ENCODE data around the gene TPP1. TPM values are rescaled to one million over a fixed set of nuclear protein-coding genes. Genes with fewer than 3 reads are reported as not detected.

TPP1 gene
- polyA plus RNA-seq, 1 donor (not counting 4 experiments of a cell fraction or from before 2014, with no cell fraction given), result 55.3 TPM

GRCh38 chr11:6622261-6623171, 3.3 kb upstream of the TPP1 start:
- no peak for DNase-seq (ENCODE audit: low read depth, low spot score)
- no peak overlapping the region for H2AFZ ChIP-seq (ENCODE audit: control insufficient read depth, low read length)
- H3K27me3 ChIP-seq (ENCODE audit: control insufficient read depth, extremely low read depth, insufficient read depth, low read length), result peaks cover 4% of the 10 kb centered on the region
- TF ChIP-seq, protein P1, sequence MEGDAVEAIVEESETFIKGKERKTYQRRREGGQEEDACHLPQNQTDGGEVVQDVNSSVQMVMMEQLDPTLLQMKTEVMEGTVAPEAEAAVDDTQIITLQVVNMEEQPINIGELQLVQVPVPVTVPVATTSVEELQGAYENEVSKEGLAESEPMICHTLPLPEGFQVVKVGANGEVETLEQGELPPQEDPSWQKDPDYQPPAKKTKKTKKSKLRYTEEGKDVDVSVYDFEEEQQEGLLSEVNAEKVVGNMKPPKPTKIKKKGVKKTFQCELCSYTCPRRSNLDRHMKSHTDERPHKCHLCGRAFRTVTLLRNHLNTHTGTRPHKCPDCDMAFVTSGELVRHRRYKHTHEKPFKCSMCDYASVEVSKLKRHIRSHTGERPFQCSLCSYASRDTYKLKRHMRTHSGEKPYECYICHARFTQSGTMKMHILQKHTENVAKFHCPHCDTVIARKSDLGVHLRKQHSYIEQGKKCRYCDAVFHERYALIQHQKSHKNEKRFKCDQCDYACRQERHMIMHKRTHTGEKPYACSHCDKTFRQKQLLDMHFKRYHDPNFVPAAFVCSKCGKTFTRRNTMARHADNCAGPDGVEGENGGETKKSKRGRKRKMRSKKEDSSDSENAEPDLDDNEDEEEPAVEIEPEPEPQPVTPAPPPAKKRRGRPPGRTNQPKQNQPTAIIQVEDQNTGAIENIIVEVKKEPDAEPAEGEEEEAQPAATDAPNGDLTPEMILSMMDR (optimal IDR thresholded peaks at IDR 0.05 in 1 of 3, IDR thresholded peaks at IDR 0.05 in 1 of 3, conservative IDR thresholded peaks at IDR 0.05 in 1 of 3; ENCODE audit: extremely low read depth in 1 of 3, insufficient read depth in 2 of 3, low read length in 3 of 3), result no peak
- TF ChIP-seq EZH2 (IDR thresholded peaks at IDR 0.05; ENCODE audit: low read length), result no peak
- no peaks in the 10 kb centered on the region for H3K9me1 ChIP-seq (ENCODE audit: control insufficient read depth, extremely low read depth, insufficient read depth, low read length)
- H3K4me1 ChIP-seq (ENCODE audit: control insufficient read depth, extremely low read depth, insufficient read depth, low read length), result peaks cover 11% of the 10 kb centered on the region
- no peaks in the 10 kb centered on the region for H3K9me3 ChIP-seq (ENCODE audit: control insufficient read depth, low read depth, low read length)
- H3K4me2 ChIP-seq (ENCODE audit: control insufficient read depth, extremely low read depth, insufficient read depth, low read depth, low read length), result no peak overlapping the region
- no peak overlapping the region for H3K27ac ChIP-seq (ENCODE audit: control insufficient read depth, insufficient read depth, low read length)
- dilution Hi-C loops (cut with MboI; ENCODE audit: extremely low pct_ligation_motif_present, low sequenced_read_pairs), result no loop called here
- H3K79me2 ChIP-seq (ENCODE audit: control insufficient read depth, insufficient read depth, low read length), result peaks cover under 1% of the 10 kb centered on the region
- FAIRE-seq, result no peak
- no peaks in the 10 kb centered on the region for H3K36me3 ChIP-seq (ENCODE audit: control insufficient read depth in 2 of 2, extremely low read depth in 1 of 2, insufficient read depth in 2 of 2, low read length in 2 of 2)
- H3K4me3 ChIP-seq (ENCODE audit: control insufficient read depth in 2 of 3, extremely low read depth in 1 of 3, insufficient read depth in 2 of 3, low read depth in 1 of 3, low read length in 3 of 3), result no peak overlapping the region
- no peak overlapping the region for H3K9ac ChIP-seq (ENCODE audit: control insufficient read depth, extremely low read depth, insufficient read depth, low read length)
- no peaks in the 10 kb centered on the region for H4K20me1 ChIP-seq (ENCODE audit: control insufficient read depth, extremely low read depth, insufficient read depth, low read length)

- H2AFZ ChIP-seq (ENCODE audit: control insufficient read depth, low read length), result no peak overlapping the region
- H3K4me1 ChIP-seq (ENCODE audit: control insufficient read depth, extremely low read depth, insufficient read depth, low read length), result peaks cover 12% of the 10 kb centered on the region
- DNase-seq (ENCODE audit: low read depth, low spot score) (no peak), FAIRE-seq (no peak)
- H3K4me3 ChIP-seq (ENCODE audit: control insufficient read depth in 2 of 3, extremely low read depth in 1 of 3, insufficient read depth in 2 of 3, low read depth in 1 of 3, low read length in 3 of 3), result no peak overlapping the region
- no peak overlapping the region for H3K9ac ChIP-seq (ENCODE audit: control insufficient read depth, extremely low read depth, insufficient read depth, low read length)
- no peak overlapping the region for H3K4me2 ChIP-seq (ENCODE audit: control insufficient read depth, extremely low read depth, insufficient read depth, low read depth, low read length)
- no peaks in the 10 kb centered on the region for H4K20me1 ChIP-seq (ENCODE audit: control insufficient read depth, extremely low read depth, insufficient read depth, low read length)
- H3K27me3 ChIP-seq (ENCODE audit: control insufficient read depth, extremely low read depth, insufficient read depth, low read length), result no peaks in the 10 kb centered on the region
- no peak for TF ChIP-seq EZH2 (IDR thresholded peaks at IDR 0.05; ENCODE audit: low read length)
- TF ChIP-seq, protein P1 (optimal IDR thresholded peaks at IDR 0.05 in 1 of 3, IDR thresholded peaks at IDR 0.05 in 1 of 3, conservative IDR thresholded peaks at IDR 0.05 in 1 of 3; ENCODE audit: extremely low read depth in 1 of 3, insufficient read depth in 2 of 3, low read length in 3 of 3), result no peak
- peaks cover 2 to 3% of the 10 kb centered on the region in 2 experiments for H3K36me3 ChIP-seq (ENCODE audit: control insufficient read depth in 2 of 2, extremely low read depth in 1 of 2, insufficient read depth in 2 of 2, low read length in 2 of 2)
- no peaks in the 10 kb centered on the region for H3K9me3 ChIP-seq (ENCODE audit: control insufficient read depth, low read depth, low read length)
- no peak overlapping the region for H3K27ac ChIP-seq (ENCODE audit: control insufficient read depth, insufficient read depth, low read length)
- dilution Hi-C loops (cut with MboI; ENCODE audit: extremely low pct_ligation_motif_present, low sequenced_read_pairs), result no loop called here
- peaks cover 4% of the 10 kb centered on the region for H3K79me2 ChIP-seq (ENCODE audit: control insufficient read depth, insufficient read depth, low read length)
- H3K9me1 ChIP-seq (ENCODE audit: control insufficient read depth, extremely low read depth, insufficient read depth, low read length), result no peaks in the 10 kb centered on the region
These were observed 2.5 kb upstream of the TPP1 start for GRCh38 chr11:6621711-6622211.

Data from keratinocyte (primary cell).